ENCODE results near the gene MLLT3. TPM values are rescaled to one million over a fixed set of nuclear protein-coding genes. Genes with fewer than 3 reads are reported as not detected.

Gene MLLT3
- total RNA-seq, 3 donors from 2014 or later (not counting 1 experiment from before 2014, with no cell fraction given): 24.3 to 26.6 (median 25.2) TPM

DNA sequence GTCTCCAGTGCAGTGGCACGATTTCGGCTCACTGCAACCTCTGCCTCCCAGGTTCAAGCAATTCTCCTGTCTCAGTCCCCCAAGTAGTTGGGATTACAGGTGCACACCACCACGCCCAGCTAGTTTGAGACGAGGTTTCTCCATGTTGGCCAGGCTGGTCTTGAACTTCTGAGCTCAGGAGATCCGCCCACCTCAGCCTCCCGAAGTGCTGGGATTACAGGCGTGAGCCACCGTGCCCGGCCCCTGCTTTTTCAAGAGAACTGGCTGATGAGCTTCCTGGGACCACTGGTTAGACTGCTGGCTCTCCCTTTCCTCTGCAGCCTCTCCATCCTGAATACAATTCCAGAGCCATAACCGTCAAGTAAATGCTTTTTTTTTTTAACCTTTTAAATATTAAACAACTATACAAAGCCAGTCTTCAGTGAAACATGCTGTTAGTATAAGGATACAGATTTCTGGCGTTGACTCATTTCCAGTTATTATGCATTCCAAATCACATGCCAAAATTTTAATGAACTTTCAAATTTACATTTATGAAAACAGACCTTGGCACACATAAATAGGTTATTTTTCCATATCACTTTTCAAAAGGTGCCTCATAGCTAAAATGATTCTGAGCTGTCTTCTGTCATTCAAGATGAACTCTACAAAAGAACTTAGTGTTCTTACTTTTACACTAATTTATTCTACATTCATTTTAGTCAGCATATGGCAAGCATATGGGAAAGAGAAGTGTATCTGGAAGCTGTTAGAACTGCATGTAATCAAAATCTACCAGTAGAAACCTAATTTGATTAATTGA lies 116.0 kb downstream of the MLLT3 start:
- Histone ChIP-seq H3K4me3 (ENCODE audit: low read length) (no peak overlapping the region), H3K27ac (ENCODE audit: low read length) (no peak overlapping the region), H3K36me3 (ENCODE audit: control insufficient read depth, insufficient read depth, low read length) (no peaks in the 10 kb centered on the region), H3K9me3 (ENCODE audit: control insufficient read depth, insufficient read depth, low read length) (no peaks in the 10 kb centered on the region), H3K4me1 (ENCODE audit: control insufficient read depth, insufficient read depth, low read length) (no peaks in the 10 kb centered on the region), H3K27me3 (ENCODE audit: control insufficient read depth, insufficient read depth, low read length) (no peaks in the 10 kb centered on the region)
- Mint-ChIP-seq H3K4me3 (no peak overlapping the region), H3K4me1 (peaks cover 51 to 53% of the 10 kb centered on the region in 2 donors), H3K27me3 (ENCODE audit: low read depth in 2 of 2) (no peaks in the 10 kb centered on the region), H3K27ac (no peak overlapping the region), H3K36me3 (no peaks in the 10 kb centered on the region), H3K9me3 (no peaks in the 10 kb centered on the region)
- TF ChIP-seq, protein P1, sequence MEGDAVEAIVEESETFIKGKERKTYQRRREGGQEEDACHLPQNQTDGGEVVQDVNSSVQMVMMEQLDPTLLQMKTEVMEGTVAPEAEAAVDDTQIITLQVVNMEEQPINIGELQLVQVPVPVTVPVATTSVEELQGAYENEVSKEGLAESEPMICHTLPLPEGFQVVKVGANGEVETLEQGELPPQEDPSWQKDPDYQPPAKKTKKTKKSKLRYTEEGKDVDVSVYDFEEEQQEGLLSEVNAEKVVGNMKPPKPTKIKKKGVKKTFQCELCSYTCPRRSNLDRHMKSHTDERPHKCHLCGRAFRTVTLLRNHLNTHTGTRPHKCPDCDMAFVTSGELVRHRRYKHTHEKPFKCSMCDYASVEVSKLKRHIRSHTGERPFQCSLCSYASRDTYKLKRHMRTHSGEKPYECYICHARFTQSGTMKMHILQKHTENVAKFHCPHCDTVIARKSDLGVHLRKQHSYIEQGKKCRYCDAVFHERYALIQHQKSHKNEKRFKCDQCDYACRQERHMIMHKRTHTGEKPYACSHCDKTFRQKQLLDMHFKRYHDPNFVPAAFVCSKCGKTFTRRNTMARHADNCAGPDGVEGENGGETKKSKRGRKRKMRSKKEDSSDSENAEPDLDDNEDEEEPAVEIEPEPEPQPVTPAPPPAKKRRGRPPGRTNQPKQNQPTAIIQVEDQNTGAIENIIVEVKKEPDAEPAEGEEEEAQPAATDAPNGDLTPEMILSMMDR (IDR thresholded peaks at IDR 0.05): no peak
- intact Hi-C loops (cut with micrococcal nuclease): no loop called here
- WGBS (ENCODE audit: insufficient coverage): 94% methylated on average over 11 of the region's 11 CpGs
- DNase-seq (no peak), ATAC-seq (no peak)

DNA sequence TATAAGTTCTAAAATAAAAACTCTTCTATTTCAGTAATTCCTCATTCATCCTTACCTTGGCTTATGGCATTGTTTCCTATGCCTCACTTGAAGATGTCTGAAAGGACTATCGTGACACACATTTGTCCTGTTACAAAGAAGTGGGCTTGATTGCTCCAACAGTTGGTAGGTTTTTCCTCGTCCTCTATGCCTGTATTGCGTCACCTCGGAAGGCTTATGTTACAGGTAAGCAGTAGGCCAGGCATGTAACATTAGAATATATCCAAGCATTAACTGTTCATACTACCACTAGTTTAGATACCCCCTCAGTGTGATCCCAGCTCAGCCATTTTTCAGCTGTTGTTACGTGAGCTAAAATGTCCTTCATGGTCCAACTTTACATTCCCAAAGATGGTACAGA lies 116.7 kb downstream of the MLLT3 start:
- Mint-ChIP-seq H3K4me3 (no peak overlapping the region), H3K27ac (no peak overlapping the region), H3K4me1 (peaks cover 55 to 59% of the 10 kb centered on the region in 2 donors), H3K36me3 (no peaks in the 10 kb centered on the region), H3K27me3 (ENCODE audit: low read depth in 2 of 2) (no peaks in the 10 kb centered on the region), H3K9me3 (no peaks in the 10 kb centered on the region)
- intact Hi-C loops (cut with micrococcal nuclease): no loop called here
- no peaks in the 10 kb centered on the region for H3K4me1 ChIP-seq (ENCODE audit: control insufficient read depth, insufficient read depth, low read length)
- H3K36me3 ChIP-seq (ENCODE audit: control insufficient read depth, insufficient read depth, low read length): no peaks in the 10 kb centered on the region
- H3K4me3 ChIP-seq (ENCODE audit: low read length): no peak overlapping the region
- H3K27ac ChIP-seq (ENCODE audit: low read length): no peak overlapping the region
- WGBS (ENCODE audit: insufficient coverage): 99% methylated on average over 5 of the region's 5 CpGs
- ATAC-seq (no peak), DNase-seq (no peak)
- no peaks in the 10 kb centered on the region for H3K9me3 ChIP-seq (ENCODE audit: control insufficient read depth, insufficient read depth, low read length)
- TF ChIP-seq, protein P1 (IDR thresholded peaks at IDR 0.05): no peak
- H3K27me3 ChIP-seq (ENCODE audit: control insufficient read depth, insufficient read depth, low read length): no peaks in the 10 kb centered on the region

DNA sequence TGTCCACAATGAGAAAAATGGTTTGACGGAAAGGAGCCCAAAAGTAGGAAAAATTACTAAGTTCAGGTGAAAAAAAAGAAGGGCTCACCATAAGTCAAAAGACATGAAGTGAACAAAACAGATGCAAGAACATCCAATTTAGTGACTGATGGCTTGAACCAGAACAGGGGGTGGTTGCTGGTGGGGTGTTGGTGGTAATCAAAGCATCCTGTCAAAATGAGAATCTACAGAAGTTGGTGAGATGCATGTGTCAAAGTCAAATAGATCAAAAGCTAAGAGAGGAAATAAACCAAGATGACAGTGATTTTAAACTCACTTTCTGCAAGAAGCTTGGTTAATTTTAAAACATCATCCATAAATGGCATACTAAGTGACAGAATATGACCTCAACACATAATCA lies 117.4 kb downstream of the MLLT3 start:
- Histone ChIP-seq H3K4me3 (ENCODE audit: low read length) (no peak overlapping the region), H3K27me3 (ENCODE audit: control insufficient read depth, insufficient read depth, low read length) (no peaks in the 10 kb centered on the region), H3K4me1 (ENCODE audit: control insufficient read depth, insufficient read depth, low read length) (no peaks in the 10 kb centered on the region), H3K36me3 (ENCODE audit: control insufficient read depth, insufficient read depth, low read length) (no peaks in the 10 kb centered on the region), H3K9me3 (ENCODE audit: control insufficient read depth, insufficient read depth, low read length) (no peaks in the 10 kb centered on the region), H3K27ac (ENCODE audit: low read length) (no peak overlapping the region)
- TF ChIP-seq, protein P1 (IDR thresholded peaks at IDR 0.05): no peak
- H3K4me3 Mint-ChIP-seq: no peak overlapping the region
- DNase-seq: peak in 1 of 2 donors; percentile 64
- no peaks in the 10 kb centered on the region for H3K36me3 Mint-ChIP-seq
- intact Hi-C loops (cut with micrococcal nuclease): no loop called here
- no peaks in the 10 kb centered on the region for H3K27me3 Mint-ChIP-seq (ENCODE audit: low read depth in 2 of 2)
- H3K9me3 Mint-ChIP-seq: no peaks in the 10 kb centered on the region
- H3K4me1 Mint-ChIP-seq: peaks cover 61 to 63% of the 10 kb centered on the region in 2 donors
- 97% methylated on average over 1 of the region's 1 CpG for WGBS (ENCODE audit: insufficient coverage)
- ATAC-seq: peak; percentile 38 to 83 (median 70)
- H3K27ac Mint-ChIP-seq: peak overlapping the region; percentile 14 to 49
